Neural crest cell (in vitro differentiated cells): ENCODE results near the gene CFAP97D1. TPM values are rescaled to one million over a fixed set of nuclear protein-coding genes. Genes with fewer than 3 reads are reported as not detected.

Experiments used
- DNase-seq: peaks from one replicate; pipeline ENCODE4 v3.0.0; 2021; ENCODE audit warnings: low read depth, mixed read lengths, low spot score
- H3K27ac Mint-ChIP-seq: one replicate; pipeline ENCODE4 v1.8.0; 2021; ENCODE audit warnings: mild to moderate bottlenecking, mixed read lengths; ENCODE audit not compliant: unreplicated experiment
- H3K27me3 Mint-ChIP-seq: 2 replicates; pipeline ENCODE4 v1.8.0; 2021; ENCODE audit warnings: low read depth, mild to moderate bottlenecking, mixed read lengths
- H3K36me3 Mint-ChIP-seq: 2 replicates; pipeline ENCODE4 v1.8.0; 2021; ENCODE audit warnings: low read depth, mild to moderate bottlenecking, mixed read lengths
- H3K4me1 Mint-ChIP-seq: 2 replicates; pipeline ENCODE4 v1.8.0; 2021; ENCODE audit warnings: mixed read lengths
- H3K4me3 Mint-ChIP-seq: one replicate; pipeline ENCODE4 v1.8.0; 2021; ENCODE audit warnings: mild to moderate bottlenecking, mixed read lengths
- H3K9me3 Mint-ChIP-seq: 2 replicates; pipeline ENCODE4 v1.8.0; 2021; ENCODE audit warnings: mixed read lengths
- CTCF ChIP-seq: fragments of 200-600 bp; sonication (generic); conservative IDR thresholded peaks from 2 replicates; pipeline ENCODE4 v1.5.0; 2021; ENCODE audit warnings: antibody characterized with exemption, mild to moderate bottlenecking
- total RNA-seq: library from RNA; stranded (reverse); gene quantifications from 2 replicates; pipeline ENCODE4 v1.2.1, GENCODE V29; 2021

Gene CFAP97D1
- total RNA-seq, 1 donor from 2014 or later: not detected

- Mint-ChIP-seq H3K9me3 (no peaks in the 10 kb centered on the region), H3K27me3 (no peaks in the 10 kb centered on the region), H3K36me3 (no peaks in the 10 kb centered on the region), H3K27ac (no peak overlapping the region), H3K4me3 (no peak overlapping the region), H3K4me1 (peaks cover 11% of the 10 kb centered on the region)
- DNase-seq: no peak
- TF ChIP-seq CTCF: no peak
Observed at GRCh38 chr17:43818966-43819365, 38.7 kb downstream of the CFAP97D1 start.

- no peaks in the 10 kb centered on the region for H3K9me3 Mint-ChIP-seq
- no peaks in the 10 kb centered on the region for H3K36me3 Mint-ChIP-seq
- H3K4me3 Mint-ChIP-seq: no peak overlapping the region
- no peak for TF ChIP-seq CTCF
- no peak overlapping the region for H3K27ac Mint-ChIP-seq
- no peaks in the 10 kb centered on the region for H3K27me3 Mint-ChIP-seq
- H3K4me1 Mint-ChIP-seq: peaks cover 11% of the 10 kb centered on the region
- no peak for DNase-seq
Observed at GRCh38 chr17:43820759-43821158, 40.5 kb downstream of the CFAP97D1 start.

- TF ChIP-seq CTCF: no peak
- H3K4me3 Mint-ChIP-seq: no peak overlapping the region
- no peaks in the 10 kb centered on the region for H3K27me3 Mint-ChIP-seq
- H3K27ac Mint-ChIP-seq: no peak overlapping the region
- DNase-seq: no peak
- H3K9me3 Mint-ChIP-seq: no peaks in the 10 kb centered on the region
- no peaks in the 10 kb centered on the region for H3K4me1 Mint-ChIP-seq
- no peaks in the 10 kb centered on the region for H3K36me3 Mint-ChIP-seq
Observed at GRCh38 chr17:43822570-43823190, 42.4 kb downstream of the CFAP97D1 start.

- Mint-ChIP-seq H3K4me1 (peaks cover under 1% of the 10 kb centered on the region), H3K27ac (no peak overlapping the region), H3K4me3 (no peak overlapping the region), H3K27me3 (no peaks in the 10 kb centered on the region), H3K9me3 (no peaks in the 10 kb centered on the region), H3K36me3 (no peaks in the 10 kb centered on the region)
- no peak for DNase-seq
- TF ChIP-seq CTCF: no peak
Observed at GRCh38 chr17:43823350-43824084, 43.3 kb downstream of the CFAP97D1 start.

GRCh38 chr17:43825567-43825966, 45.3 kb downstream of the CFAP97D1 start:
- peaks cover 13% of the 10 kb centered on the region for H3K4me1 Mint-ChIP-seq
- no peak overlapping the region for H3K27ac Mint-ChIP-seq
- TF ChIP-seq CTCF: no peak
- no peak overlapping the region for H3K4me3 Mint-ChIP-seq
- H3K9me3 Mint-ChIP-seq: no peaks in the 10 kb centered on the region
- no peak for DNase-seq
- H3K36me3 Mint-ChIP-seq: no peaks in the 10 kb centered on the region
- no peaks in the 10 kb centered on the region for H3K27me3 Mint-ChIP-seq
